GM12878 (cell line): Measurements from ENCODE around the gene RGS16. TPM values are rescaled to one million over a fixed set of nuclear protein-coding genes. Genes with fewer than 3 reads are reported as not detected.

Experiments
- ATAC-seq: fragments of 200-7000 bp; cut with Tn5 transposase; 3 replicates; pipeline ENCODE4 v1.9.1; 2020; ENCODE audit warnings: mild to moderate bottlenecking, moderate library complexity
- BruUV-seq: library from RNA; stranded (reverse); fragments of 400-500 nt; replicated peaks from 2 replicates; lab custom pipeline; 2021; lab: Mats Ljungman, UMichigan
- CTCF ChIA-PET: fragments of 300-600 bp; sonication (Branson Sonifier 250); formaldehyde crosslinking; extraction: SDS; loops from one replicate; lab custom pipeline; 2021; ENCODE audit warnings: inconsistent platforms; lab: Yijun Ruan, JAX
- POLR2A ChIA-PET: fragments of 350-600 bp; formaldehyde crosslinking; extraction: SDS; loops from one replicate; lab custom pipeline; 2021; ENCODE audit warnings: inconsistent platforms; lab: Charles Lee
- RAD21 ChIA-PET: fragments of 300-600 bp; sonication (Branson Sonifier 250); formaldehyde crosslinking; loops from one replicate; lab custom pipeline; 2023; ENCODE audit warnings: antibody characterized with exemption; ENCODE audit not compliant: unreplicated experiment; lab: Charles Lee
- SMC1A ChIA-PET: fragments of 300-600 bp; sonication (Branson Sonifier 250); formaldehyde crosslinking; loops from one replicate; lab custom pipeline; 2023; ENCODE audit not compliant: unreplicated experiment, uncharacterized antibody; lab: Charles Lee
- DNase-seq: peaks from one replicate; pipeline ENCODE4 v3.0.0-alpha.2; 2011; ENCODE audit warnings: low read depth, low spot score
- FAIRE-seq: peaks from 3 replicates; lab custom pipeline; 2011; peaks lifted over from hg19 to GRCh38; lab: Jason Lieb, UNC
- H2AFZ ChIP-seq: 2 replicates; pipeline ENCODE4 v1.6.0; 2011; ENCODE audit warnings: low read depth, low read length, control low read depth; ENCODE audit not compliant: control insufficient read depth
- H3K27ac ChIP-seq: 2 replicates; pipeline ENCODE4 v1.5.1; 2011; ENCODE audit warnings: control low read depth; ENCODE audit not compliant: control insufficient read depth, insufficient read depth
- H3K27me3 ChIP-seq, 2 experiments: replicated peaks in 1 of 2; 2 replicates each; pipeline versions ENCODE4 v1.6.0 to v1.6.1; 2011; ENCODE audit warnings: low read length in 1 of 2; ENCODE audit not compliant: control insufficient read depth in 2 of 2, insufficient read depth in 2 of 2
- H3K36me3 ChIP-seq, 2 experiments: 2 replicates each; pipeline ENCODE4 v1.5.1; 2011; ENCODE audit warnings: low read length in 1 of 2; ENCODE audit not compliant: control insufficient read depth in 2 of 2, insufficient read depth in 2 of 2
- H3K4me1 ChIP-seq: 2 replicates; pipeline ENCODE4 v1.6.1; 2011; ENCODE audit warnings: mild to moderate bottlenecking, low read length, moderate library complexity, mixed read lengths; ENCODE audit not compliant: control insufficient read depth, insufficient read depth
- H3K4me2 ChIP-seq: 2 replicates; pipeline ENCODE4 v1.6.0; 2011; ENCODE audit warnings: control low read depth; ENCODE audit not compliant: control insufficient read depth, insufficient read depth
- H3K4me3 ChIP-seq: fragments of 200-600 bp; sonication (generic); 2 replicates; pipeline ENCODE4 v1.5.1; 2016
- H3K79me2 ChIP-seq: 2 replicates; pipeline ENCODE4 v1.6.0; 2011; ENCODE audit warnings: low read length; ENCODE audit not compliant: control insufficient read depth, insufficient read depth
- H3K9ac ChIP-seq: 2 replicates; pipeline ENCODE4 v1.8.0; 2011; ENCODE audit warnings: low read length, control low read depth, mixed read lengths; ENCODE audit not compliant: control insufficient read depth, insufficient read depth
- H3K9me3 ChIP-seq: replicated peaks from 3 replicates; pipeline ENCODE4 v1.5.1; 2011; ENCODE audit warnings: mild to moderate bottlenecking, low read length; ENCODE audit not compliant: control insufficient read depth, insufficient read depth
- H4K20me1 ChIP-seq: 2 replicates; pipeline ENCODE4 v1.6.0; 2011; ENCODE audit not compliant: control insufficient read depth, insufficient read depth
- BCL11A ChIP-seq: IDR thresholded peaks from 2 replicates; pipeline ENCODE4 v1.6.1; 2011; ENCODE audit warnings: low read depth, low read length
- CHD2 ChIP-seq: IDR thresholded peaks from 2 replicates; pipeline ENCODE4 v1.6.1; 2011; ENCODE audit warnings: low read depth, low read length, improper control_type of control experiment, borderline replicate concordance
- EP300 ChIP-seq, 2 experiments: fragments of 150-350 bp in 1 of 2; IDR thresholded peaks; 2 replicates each; pipeline ENCODE4 v1.6.1; 2011 to 2012; ENCODE audit warnings: low read depth in 2 of 2, low read length in 2 of 2, borderline replicate concordance in 1 of 2, improper control_type of control experiment in 1 of 2, inconsistent platforms in 1 of 2; ENCODE audit not compliant: control insufficient read depth in 1 of 2
- GATAD2B ChIP-seq: fragments of 450-650 bp; conservative IDR thresholded peaks from 2 replicates; pipeline ENCODE4 v1.6.1; 2017; ENCODE audit warnings: low read depth, mild to moderate bottlenecking, moderate library complexity
- HDAC2 ChIP-seq: fragments of 200-600 bp; sonication (generic); IDR thresholded peaks from 2 replicates; pipeline ENCODE4 v1.6.1; 2017
- JUND ChIP-seq: IDR thresholded peaks from 2 replicates; pipeline ENCODE4 v1.6.1; 2012; ENCODE audit warnings: low read depth, mild to moderate bottlenecking, low read length, improper control_type of control experiment, moderate library complexity
- NBN ChIP-seq: fragments of 450-650 bp; IDR thresholded peaks from 2 replicates; pipeline ENCODE4 v1.6.1; 2016
- NR2C2 ChIP-seq: IDR thresholded peaks from 2 replicates; pipeline ENCODE4 v1.6.1; 2011; ENCODE audit warnings: borderline replicate concordance, low read depth; ENCODE audit not compliant: control insufficient read depth, insufficient read length
- POLR2A ChIP-seq: IDR thresholded peaks from 2 replicates; pipeline ENCODE4 v1.6.1; 2011; ENCODE audit warnings: low read depth, mild to moderate bottlenecking, low read length
- SP1 ChIP-seq: IDR thresholded peaks from one replicate; pipeline ENCODE4 v1.6.1; 2011; ENCODE audit warnings: low read depth, low read length
- WGBS: methylation state at CpG from one replicate; pipeline ENCODE4 v1.1.6; 2016; ENCODE audit warnings: low lambda C conversion rate; ENCODE audit not compliant: insufficient replicate concordance, insufficient coverage; ENCODE audit errors: missing lambda C conversion rate; 5-methylcytosine and 5-hydroxymethylcytosine counted together
- in situ Hi-C: fragments of 300-500 bp; cut with MboI; formaldehyde crosslinking; loops from 9 replicates; pipeline ENCODE4 v1.14.3; 2018; ENCODE audit warnings: mixed read lengths
- intact Hi-C: fragments of 100-400 bp; cut with micrococcal nuclease; formaldehyde crosslinking; loops from one replicate; pipeline ENCODE4 v1.14.2; 2022; ENCODE audit not compliant: unreplicated experiment
- polyA plus RNA-seq, 11 experiments: library from polyadenylated mRNA; depleted of rRNA in 4 of 11; unstranded in 6 of 11; stranded (reverse) in 5 of 11; fragments of >200 nt; fragmentation: Nextera tagmentation in 4 of 11; fragmentation: Illumina TruSeq in 1 of 11; extraction: Ambion mirVana in 4 of 11; extraction: Trizol in 1 of 11; gene quantifications; 1 replicate in 1 of 11; 2 replicates in 10 of 11; pipeline versions ENCODE4 v1.2.1 to v1.2.3, GENCODE V29; 2011 to 2016; ENCODE audit warnings: inconsistent platforms in 2 of 11, missing spikeins in 2 of 11, low read depth in 1 of 11
- total RNA-seq, 4 experiments: library from RNA; depleted of rRNA in 3 of 4; stranded (reverse); fragments of >200 nt in 3 of 4; fragmentation: Illumina TruSeq in 1 of 4; extraction: Trizol in 1 of 4; gene quantifications; 2 replicates each; pipeline versions ENCODE4 v1.2.1 to v1.2.3, GENCODE V29; 2013 to 2021
- TF ChIP-seq, protein P1 (sequence below): fragments of 450-650 bp; IDR thresholded peaks from 2 replicates; pipeline ENCODE4 v1.6.1; 2018; ENCODE audit warnings: borderline replicate concordance, mild to moderate bottlenecking; ENCODE audit not compliant: partially characterized antibody
- TF ChIP-seq, protein P2 (sequence below): IDR thresholded peaks from 2 replicates; pipeline ENCODE4 v1.6.1; 2012; ENCODE audit warnings: low read depth, low read length, improper control_type of control experiment
- TF ChIP-seq, protein P3 (sequence below): fragments of 450-650 bp; IDR thresholded peaks from 2 replicates; pipeline ENCODE4 v1.6.1; 2016; ENCODE audit warnings: mild to moderate bottlenecking
- TF ChIP-seq, protein P4 (sequence below): fragments of 450-650 bp; IDR thresholded peaks from 2 replicates; pipeline ENCODE4 v1.6.1; 2018; ENCODE audit warnings: mild to moderate bottlenecking, low read depth, moderate library complexity; ENCODE audit not compliant: partially characterized antibody

Gene RGS16
- total and polyA plus RNA-seq, 10 of the 15 experiments (the other 5 are each of a cell fraction or from before 2014, with no cell fraction given) = 16.4 to 58.2 (median 44.6) TPM

DNA sequence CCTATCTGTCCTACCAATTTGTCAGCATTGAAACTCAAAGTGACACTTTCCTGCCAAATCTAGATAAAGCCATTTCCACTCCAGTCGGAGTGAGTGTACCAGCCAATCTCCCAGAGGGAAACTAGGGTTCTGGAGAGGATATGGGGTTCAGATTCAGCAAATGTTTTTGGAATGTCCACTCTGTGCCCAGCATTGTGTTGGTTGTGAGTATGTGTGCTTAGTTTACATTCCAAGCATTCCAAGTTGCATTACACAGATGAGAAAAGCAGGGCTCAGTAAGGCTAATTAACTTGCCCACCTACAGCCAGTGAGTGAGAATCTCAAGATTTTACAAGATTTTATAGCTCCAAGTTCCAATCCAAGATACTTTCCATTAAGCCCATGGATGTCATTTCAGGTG lies 26.4 kb upstream of the RGS16 start (continued):
- TF ChIP-seq, protein P1, sequence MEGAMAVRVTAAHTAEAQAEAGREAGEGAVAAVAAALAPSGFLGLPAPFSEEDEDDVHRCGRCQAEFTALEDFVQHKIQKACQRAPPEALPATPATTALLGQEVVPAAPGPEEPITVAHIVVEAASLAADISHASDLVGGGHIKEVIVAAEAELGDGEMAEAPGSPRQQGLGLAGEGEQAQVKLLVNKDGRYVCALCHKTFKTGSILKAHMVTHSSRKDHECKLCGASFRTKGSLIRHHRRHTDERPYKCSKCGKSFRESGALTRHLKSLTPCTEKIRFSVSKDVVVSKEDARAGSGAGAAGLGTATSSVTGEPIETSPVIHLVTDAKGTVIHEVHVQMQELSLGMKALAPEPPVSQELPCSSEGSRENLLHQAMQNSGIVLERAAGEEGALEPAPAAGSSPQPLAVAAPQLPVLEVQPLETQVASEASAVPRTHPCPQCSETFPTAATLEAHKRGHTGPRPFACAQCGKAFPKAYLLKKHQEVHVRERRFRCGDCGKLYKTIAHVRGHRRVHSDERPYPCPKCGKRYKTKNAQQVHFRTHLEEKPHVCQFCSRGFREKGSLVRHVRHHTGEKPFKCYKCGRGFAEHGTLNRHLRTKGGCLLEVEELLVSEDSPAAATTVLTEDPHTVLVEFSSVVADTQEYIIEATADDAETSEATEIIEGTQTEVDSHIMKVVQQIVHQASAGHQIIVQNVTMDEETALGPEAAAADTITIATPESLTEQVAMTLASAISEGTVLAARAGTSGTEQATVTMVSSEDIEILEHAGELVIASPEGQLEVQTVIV = no peak

DNA sequence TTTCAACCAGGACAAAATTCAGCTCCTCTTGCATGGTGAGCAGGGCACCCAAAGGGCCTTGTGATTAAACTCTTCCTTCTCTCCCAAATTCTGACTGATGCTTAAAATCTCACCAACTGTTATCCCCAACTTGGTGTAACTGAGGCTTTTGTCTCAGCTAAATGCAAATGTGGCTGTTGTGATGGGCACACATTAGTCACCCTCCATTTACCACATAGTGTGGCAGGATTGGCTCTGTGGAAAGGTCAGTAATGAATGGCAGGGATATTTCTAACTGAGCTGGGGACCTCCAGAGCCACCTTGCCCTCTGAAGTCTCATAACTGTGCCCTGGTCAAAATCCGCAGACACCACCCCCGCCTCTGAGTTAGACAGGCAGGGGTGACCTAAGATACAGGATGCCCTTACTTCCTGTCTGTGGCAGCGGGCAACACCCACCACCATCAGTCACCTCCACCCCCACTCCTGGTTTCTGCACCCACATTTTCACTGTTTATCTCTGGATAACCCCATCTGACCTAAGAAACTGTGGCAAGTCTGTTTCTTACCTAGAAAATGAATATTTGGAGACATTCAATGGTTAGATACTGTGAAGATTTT lies 25.4 kb upstream of the RGS16 start:
- intact Hi-C loops = loop anchor here (1.0 to 5.0 kb wide), 2 partner anchors 14 to 48 kb away; no protein-coding TSS in a partner anchor
- FAIRE-seq (no peak), DNase-seq (no peak), ATAC-seq (peak; percentile 88)
- Histone ChIP-seq H3K27ac (no peak overlapping the region), H3K79me2 (no peaks in the 10 kb centered on the region), H3K36me3 (no peaks in the 10 kb centered on the region), H3K4me3 (no peak overlapping the region), H2AFZ (no peak overlapping the region), H3K9ac (no peak overlapping the region), H4K20me1 (no peaks in the 10 kb centered on the region), H3K4me2 (peak overlapping the region; percentile 53), H3K9me3 (no peaks in the 10 kb centered on the region), H3K4me1 (peaks cover 52% of the 10 kb centered on the region), H3K27me3 (no peaks in the 10 kb centered on the region)
- ChIA-PET RAD21 (interaction anchor here (0.7 to 3.2 kb wide), 16 partner anchors 12 to 154 kb away, joined by 3 to 31 read pairs (median 4); partner anchors contain the start of gene RGS16), CTCF (interaction anchor here (0.6 to 4.3 kb wide), 13 partner anchors 8 to 1005 kb away, joined by 3 to 31 read pairs (median 4); partner anchors contain the start of gene RGS16), POLR2A (interaction anchor here (0.9 to 5.1 kb wide), 9 partner anchors 8 to 52 kb away, joined by 3 to 51 read pairs (median 4); no protein-coding TSS in a partner anchor), SMC1A (interaction anchor here (0.9 to 14.8 kb wide), 15 partner anchors 9 to 153 kb away, joined by 3 to 238 read pairs (median 5); partner anchors contain the start of gene RGS16)
- 0% methylated on average over 3 of the region's 3 CpGs for WGBS
- BruUV-seq = no TSS peak
- in situ Hi-C loops = no loop called here
- TF ChIP-seq JUND = no peak
- no peak for TF ChIP-seq SP1
- TF ChIP-seq, protein P2, sequence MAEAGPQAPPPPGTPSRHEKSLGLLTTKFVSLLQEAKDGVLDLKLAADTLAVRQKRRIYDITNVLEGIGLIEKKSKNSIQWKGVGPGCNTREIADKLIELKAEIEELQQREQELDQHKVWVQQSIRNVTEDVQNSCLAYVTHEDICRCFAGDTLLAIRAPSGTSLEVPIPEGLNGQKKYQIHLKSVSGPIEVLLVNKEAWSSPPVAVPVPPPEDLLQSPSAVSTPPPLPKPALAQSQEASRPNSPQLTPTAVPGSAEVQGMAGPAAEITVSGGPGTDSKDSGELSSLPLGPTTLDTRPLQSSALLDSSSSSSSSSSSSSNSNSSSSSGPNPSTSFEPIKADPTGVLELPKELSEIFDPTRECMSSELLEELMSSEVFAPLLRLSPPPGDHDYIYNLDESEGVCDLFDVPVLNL = no peak
- peak; percentile 45; the same call in 1 of the 2 replicates for TF ChIP-seq BCL11A
- peak; percentile 26 to 61; a peak in 2 of 4 replicates for TF ChIP-seq EP300 (IDR thresholded peaks at IDR 0.05; ENCODE audit: borderline replicate concordance in 1 of 2, control insufficient read depth in 1 of 2, low read depth in 2 of 2, low read length in 2 of 2)
- TF ChIP-seq NR2C2 = no peak
- TF ChIP-seq GATAD2B = peak; percentile 86
- no peak for TF ChIP-seq POLR2A
- TF ChIP-seq, protein P3, sequence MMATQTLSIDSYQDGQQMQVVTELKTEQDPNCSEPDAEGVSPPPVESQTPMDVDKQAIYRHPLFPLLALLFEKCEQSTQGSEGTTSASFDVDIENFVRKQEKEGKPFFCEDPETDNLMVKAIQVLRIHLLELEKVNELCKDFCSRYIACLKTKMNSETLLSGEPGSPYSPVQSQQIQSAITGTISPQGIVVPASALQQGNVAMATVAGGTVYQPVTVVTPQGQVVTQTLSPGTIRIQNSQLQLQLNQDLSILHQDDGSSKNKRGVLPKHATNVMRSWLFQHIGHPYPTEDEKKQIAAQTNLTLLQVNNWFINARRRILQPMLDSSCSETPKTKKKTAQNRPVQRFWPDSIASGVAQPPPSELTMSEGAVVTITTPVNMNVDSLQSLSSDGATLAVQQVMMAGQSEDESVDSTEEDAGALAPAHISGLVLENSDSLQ = peak; percentile 47; the same call in 1 of the 2 replicates
- TF ChIP-seq, protein P4, sequence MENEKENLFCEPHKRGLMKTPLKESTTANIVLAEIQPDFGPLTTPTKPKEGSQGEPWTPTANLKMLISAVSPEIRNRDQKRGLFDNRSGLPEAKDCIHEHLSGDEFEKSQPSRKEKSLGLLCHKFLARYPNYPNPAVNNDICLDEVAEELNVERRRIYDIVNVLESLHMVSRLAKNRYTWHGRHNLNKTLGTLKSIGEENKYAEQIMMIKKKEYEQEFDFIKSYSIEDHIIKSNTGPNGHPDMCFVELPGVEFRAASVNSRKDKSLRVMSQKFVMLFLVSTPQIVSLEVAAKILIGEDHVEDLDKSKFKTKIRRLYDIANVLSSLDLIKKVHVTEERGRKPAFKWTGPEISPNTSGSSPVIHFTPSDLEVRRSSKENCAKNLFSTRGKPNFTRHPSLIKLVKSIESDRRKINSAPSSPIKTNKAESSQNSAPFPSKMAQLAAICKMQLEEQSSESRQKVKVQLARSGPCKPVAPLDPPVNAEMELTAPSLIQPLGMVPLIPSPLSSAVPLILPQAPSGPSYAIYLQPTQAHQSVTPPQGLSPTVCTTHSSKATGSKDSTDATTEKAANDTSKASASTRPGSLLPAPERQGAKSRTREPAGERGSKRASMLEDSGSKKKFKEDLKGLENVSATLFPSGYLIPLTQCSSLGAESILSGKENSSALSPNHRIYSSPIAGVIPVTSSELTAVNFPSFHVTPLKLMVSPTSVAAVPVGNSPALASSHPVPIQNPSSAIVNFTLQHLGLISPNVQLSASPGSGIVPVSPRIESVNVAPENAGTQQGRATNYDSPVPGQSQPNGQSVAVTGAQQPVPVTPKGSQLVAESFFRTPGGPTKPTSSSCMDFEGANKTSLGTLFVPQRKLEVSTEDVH = no peak
- peak; percentile 51; the same call in 1 of the 2 replicates for TF ChIP-seq CHD2
- peak; percentile 50; the same call in 1 of the 2 replicates for TF ChIP-seq NBN
- no peak for TF ChIP-seq HDAC2
